HEK293 (cell line): ENCODE data around the gene TDO2.

Source experiments
- HOXD13 ChIP-seq: sonication (generic); formaldehyde crosslinking; IDR thresholded peaks from 2 replicates; pipeline ENCODE4 v1.8.0; 2022; ENCODE audit warnings: missing genetic modification reagents, borderline replicate concordance
- MEIS1 ChIP-seq: sonication (generic); formaldehyde crosslinking; IDR thresholded peaks from 2 replicates; pipeline ENCODE4 v1.8.1; 2022; ENCODE audit warnings: missing genetic modification reagents, mild to moderate bottlenecking, borderline replicate concordance
- ZNF514 ChIP-seq: fragments of 450-650 bp; formaldehyde crosslinking; IDR thresholded peaks from 2 replicates; pipeline ENCODE4 v1.5.1; 2016; ENCODE audit warnings: missing biosample characterization, missing genetic modification characterization
- TF ChIP-seq, protein P1 (sequence below): sonication (generic); formaldehyde crosslinking; IDR thresholded peaks from 2 replicates; pipeline ENCODE4 v1.8.1; 2022; ENCODE audit warnings: mild to moderate bottlenecking, moderate library complexity, missing genetic modification reagents
- TF ChIP-seq, protein P2 (sequence below): fragments of 450-650 bp; formaldehyde crosslinking; IDR thresholded peaks from 2 replicates; pipeline ENCODE4 v1.5.1; 2016; ENCODE audit warnings: missing biosample characterization, missing genetic modification characterization

DNA sequence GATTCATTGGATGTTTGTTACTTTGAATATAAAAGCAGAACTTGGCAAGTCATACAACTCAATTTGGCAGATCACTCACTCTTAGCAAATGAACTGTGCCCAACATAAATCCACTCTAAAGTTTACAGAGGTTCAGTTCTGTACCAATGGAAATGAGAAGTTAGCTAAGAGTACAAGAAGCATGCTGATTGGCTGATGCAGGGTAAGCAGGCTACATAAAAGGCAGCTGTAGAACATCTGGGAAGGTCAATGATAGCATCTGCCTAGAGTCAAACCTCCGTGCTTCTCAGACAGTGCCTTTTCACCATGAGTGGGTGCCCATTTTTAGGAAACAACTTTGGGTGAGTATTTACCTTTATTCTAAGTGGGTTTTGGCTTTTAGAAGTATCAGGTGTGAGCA is at the start of gene TDO2:
- TF ChIP-seq, protein P1, sequence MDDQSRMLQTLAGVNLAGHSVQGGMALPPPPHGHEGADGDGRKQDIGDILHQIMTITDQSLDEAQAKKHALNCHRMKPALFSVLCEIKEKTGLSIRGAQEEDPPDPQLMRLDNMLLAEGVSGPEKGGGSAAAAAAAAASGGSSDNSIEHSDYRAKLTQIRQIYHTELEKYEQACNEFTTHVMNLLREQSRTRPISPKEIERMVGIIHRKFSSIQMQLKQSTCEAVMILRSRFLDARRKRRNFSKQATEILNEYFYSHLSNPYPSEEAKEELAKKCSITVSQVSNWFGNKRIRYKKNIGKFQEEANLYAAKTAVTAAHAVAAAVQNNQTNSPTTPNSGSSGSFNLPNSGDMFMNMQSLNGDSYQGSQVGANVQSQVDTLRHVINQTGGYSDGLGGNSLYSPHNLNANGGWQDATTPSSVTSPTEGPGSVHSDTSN (CRISPR knock-in tag): no peak
- no peak for TF ChIP-seq MEIS1
- TF ChIP-seq, protein P2, sequence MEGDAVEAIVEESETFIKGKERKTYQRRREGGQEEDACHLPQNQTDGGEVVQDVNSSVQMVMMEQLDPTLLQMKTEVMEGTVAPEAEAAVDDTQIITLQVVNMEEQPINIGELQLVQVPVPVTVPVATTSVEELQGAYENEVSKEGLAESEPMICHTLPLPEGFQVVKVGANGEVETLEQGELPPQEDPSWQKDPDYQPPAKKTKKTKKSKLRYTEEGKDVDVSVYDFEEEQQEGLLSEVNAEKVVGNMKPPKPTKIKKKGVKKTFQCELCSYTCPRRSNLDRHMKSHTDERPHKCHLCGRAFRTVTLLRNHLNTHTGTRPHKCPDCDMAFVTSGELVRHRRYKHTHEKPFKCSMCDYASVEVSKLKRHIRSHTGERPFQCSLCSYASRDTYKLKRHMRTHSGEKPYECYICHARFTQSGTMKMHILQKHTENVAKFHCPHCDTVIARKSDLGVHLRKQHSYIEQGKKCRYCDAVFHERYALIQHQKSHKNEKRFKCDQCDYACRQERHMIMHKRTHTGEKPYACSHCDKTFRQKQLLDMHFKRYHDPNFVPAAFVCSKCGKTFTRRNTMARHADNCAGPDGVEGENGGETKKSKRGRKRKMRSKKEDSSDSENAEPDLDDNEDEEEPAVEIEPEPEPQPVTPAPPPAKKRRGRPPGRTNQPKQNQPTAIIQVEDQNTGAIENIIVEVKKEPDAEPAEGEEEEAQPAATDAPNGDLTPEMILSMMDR: no peak
- no peak for TF ChIP-seq HOXD13 (CRISPR knock-in tag)
- TF ChIP-seq ZNF514: no peak
